GM12875 (cell line): Measurements from ENCODE around the gene CTSG.
"Not testable (repeated sequence)": the region's sequence is repeated elsewhere in the genome, so short reads cannot be mapped to it uniquely, and the experiment has no call there.

Source experiments
- H3K4me3 ChIP-seq: one replicate; pipeline ENCODE4 v1.5.1; 2011; ENCODE audit warnings: low read depth, low read length, control low read depth
- TF ChIP-seq, protein P1 (sequence below): IDR thresholded peaks from 2 replicates; pipeline ENCODE4 v1.5.1; 2011; ENCODE audit warnings: low read depth, mild to moderate bottlenecking, control low read depth, inconsistent platforms, low read length, moderate library complexity, borderline replicate concordance; ENCODE audit not compliant: insufficient read depth

The CTSG gene

DNA sequence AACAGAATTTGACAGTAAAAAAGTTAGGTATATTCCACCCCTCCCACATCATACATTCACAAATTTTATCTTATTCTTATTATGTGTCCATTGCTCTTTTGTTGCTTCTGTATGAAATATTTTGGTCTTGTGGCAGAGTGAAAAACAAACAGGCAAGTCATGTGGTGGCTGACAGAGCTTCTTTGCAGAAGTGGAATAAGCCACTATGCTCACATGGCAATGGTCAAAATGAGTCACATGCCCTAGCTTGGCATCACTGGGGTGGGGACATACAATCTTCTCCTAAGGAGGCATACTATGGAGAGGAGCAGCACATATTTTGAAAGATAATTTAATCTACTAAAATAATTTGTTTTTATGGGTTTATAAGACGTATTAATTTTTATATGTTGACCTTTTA, 40.3 kb downstream of the CTSG start:
- no peak overlapping the region for H3K4me3 ChIP-seq
- TF ChIP-seq, protein P1, sequence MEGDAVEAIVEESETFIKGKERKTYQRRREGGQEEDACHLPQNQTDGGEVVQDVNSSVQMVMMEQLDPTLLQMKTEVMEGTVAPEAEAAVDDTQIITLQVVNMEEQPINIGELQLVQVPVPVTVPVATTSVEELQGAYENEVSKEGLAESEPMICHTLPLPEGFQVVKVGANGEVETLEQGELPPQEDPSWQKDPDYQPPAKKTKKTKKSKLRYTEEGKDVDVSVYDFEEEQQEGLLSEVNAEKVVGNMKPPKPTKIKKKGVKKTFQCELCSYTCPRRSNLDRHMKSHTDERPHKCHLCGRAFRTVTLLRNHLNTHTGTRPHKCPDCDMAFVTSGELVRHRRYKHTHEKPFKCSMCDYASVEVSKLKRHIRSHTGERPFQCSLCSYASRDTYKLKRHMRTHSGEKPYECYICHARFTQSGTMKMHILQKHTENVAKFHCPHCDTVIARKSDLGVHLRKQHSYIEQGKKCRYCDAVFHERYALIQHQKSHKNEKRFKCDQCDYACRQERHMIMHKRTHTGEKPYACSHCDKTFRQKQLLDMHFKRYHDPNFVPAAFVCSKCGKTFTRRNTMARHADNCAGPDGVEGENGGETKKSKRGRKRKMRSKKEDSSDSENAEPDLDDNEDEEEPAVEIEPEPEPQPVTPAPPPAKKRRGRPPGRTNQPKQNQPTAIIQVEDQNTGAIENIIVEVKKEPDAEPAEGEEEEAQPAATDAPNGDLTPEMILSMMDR, result no peak

DNA sequence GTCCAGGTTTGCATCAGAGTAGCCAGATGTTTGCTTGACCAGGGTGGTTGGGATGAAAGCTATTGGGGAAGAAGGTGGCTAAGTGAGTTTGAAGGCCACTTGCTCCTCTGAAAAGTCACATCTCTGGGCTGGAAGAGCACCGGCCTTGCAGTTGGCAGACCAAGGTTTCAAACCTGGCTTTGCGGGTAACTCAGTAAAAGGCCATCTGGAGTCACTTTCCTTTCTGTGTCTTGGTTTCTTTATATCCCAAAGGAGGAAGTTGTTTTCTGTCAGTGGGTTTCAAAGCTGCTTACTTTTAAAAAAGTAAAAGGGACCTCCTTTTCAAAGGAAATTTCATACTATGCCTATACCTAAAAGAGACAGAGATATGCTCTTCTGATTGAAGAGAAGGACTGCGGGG, 41.8 kb downstream of the CTSG start:
- TF ChIP-seq, protein P1, result no peak

DNA sequence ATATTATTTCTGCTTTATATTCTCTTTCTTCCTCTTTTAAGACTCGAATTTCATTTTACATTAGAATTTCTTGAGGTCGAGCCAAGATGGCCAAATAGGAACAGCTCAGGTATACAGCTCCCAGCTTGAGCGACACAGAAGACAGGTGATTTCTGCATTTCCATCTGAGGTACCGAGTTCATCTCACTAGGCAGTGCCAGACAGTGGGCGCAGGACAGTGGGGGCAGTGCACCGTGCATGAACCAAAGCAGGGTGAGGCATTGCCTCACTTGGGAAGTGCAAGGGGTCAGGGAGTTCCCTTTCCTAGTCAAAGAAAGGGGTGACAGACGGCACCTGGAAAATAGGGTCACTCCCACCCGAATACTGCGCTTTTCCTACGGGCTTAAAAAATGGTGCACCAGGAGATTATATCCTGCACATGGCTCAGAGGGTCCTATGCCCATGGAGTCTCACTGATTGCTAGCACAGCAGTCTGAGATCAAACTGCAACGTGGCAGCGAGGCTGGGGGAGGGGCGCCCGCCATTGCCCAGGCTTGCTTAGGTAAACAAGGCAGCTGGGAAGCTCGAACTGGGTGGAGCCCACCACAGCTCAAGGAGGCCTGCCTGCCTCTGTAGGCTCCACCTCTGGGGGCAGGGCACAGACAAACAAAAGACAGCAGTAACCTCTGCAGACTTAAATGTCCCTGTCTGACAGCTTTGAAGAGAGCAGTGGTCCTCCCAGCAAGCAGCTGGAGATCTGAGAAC, 50.0 kb downstream of the CTSG start:
- H3K4me3 ChIP-seq, result not testable (repeated sequence)

More for the DNA sequence above, 41.8 kb downstream of the CTSG start:
- H3K4me3 ChIP-seq, result no peak overlapping the region
